ENCODE data around the gene PNLIPRP1. TPM values are rescaled to one million over a fixed set of nuclear protein-coding genes. Genes with fewer than 3 reads are reported as not detected.

The PNLIPRP1 gene
- total RNA-seq, 1 donor from 2014 or later = not detected

DNA sequence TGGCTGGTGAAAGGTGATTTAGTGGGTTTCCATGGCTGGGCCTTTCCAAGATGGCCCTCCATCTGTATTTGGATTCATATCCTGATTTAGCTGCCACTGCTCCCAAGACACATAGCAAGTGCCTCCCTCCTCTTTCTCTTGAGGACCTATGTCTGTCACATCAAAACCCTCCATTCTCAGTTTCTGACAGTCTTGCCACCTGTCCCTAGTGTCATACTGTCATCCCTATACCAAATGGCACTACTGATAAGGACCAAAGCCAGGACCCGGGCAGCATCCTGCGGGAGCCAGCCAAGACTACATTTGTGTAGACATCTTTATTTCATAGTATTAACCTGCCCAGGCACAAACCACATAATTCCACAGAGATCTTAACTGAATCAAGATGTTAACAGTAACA, 64.8 kb downstream of the PNLIPRP1 start:
- Mint-ChIP-seq H3K36me3 (ENCODE audit: low read depth, unreplicated experiment) (no peaks in the 10 kb centered on the region), H3K27ac (ENCODE audit: unreplicated experiment) (no peak overlapping the region), H3K4me3 (ENCODE audit: unreplicated experiment) (no peak overlapping the region), H3K9me3 (ENCODE audit: unreplicated experiment) (no peaks in the 10 kb centered on the region), H3K27me3 (ENCODE audit: unreplicated experiment) (no peaks in the 10 kb centered on the region), H3K4me1 (ENCODE audit: unreplicated experiment) (no peaks in the 10 kb centered on the region)
- DNase-seq (ENCODE audit: low spot score) = no peak
- TF ChIP-seq, protein P1, sequence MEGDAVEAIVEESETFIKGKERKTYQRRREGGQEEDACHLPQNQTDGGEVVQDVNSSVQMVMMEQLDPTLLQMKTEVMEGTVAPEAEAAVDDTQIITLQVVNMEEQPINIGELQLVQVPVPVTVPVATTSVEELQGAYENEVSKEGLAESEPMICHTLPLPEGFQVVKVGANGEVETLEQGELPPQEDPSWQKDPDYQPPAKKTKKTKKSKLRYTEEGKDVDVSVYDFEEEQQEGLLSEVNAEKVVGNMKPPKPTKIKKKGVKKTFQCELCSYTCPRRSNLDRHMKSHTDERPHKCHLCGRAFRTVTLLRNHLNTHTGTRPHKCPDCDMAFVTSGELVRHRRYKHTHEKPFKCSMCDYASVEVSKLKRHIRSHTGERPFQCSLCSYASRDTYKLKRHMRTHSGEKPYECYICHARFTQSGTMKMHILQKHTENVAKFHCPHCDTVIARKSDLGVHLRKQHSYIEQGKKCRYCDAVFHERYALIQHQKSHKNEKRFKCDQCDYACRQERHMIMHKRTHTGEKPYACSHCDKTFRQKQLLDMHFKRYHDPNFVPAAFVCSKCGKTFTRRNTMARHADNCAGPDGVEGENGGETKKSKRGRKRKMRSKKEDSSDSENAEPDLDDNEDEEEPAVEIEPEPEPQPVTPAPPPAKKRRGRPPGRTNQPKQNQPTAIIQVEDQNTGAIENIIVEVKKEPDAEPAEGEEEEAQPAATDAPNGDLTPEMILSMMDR (IDR thresholded peaks at IDR 0.05; ENCODE audit: unreplicated experiment) = no peak

- no peak for DNase-seq (ENCODE audit: low spot score)
- Mint-ChIP-seq H3K4me1 (ENCODE audit: unreplicated experiment) (no peaks in the 10 kb centered on the region), H3K27me3 (ENCODE audit: unreplicated experiment) (no peaks in the 10 kb centered on the region), H3K27ac (ENCODE audit: unreplicated experiment) (no peak overlapping the region), H3K4me3 (ENCODE audit: unreplicated experiment) (no peak overlapping the region), H3K9me3 (ENCODE audit: unreplicated experiment) (no peaks in the 10 kb centered on the region), H3K36me3 (ENCODE audit: low read depth, unreplicated experiment) (no peaks in the 10 kb centered on the region)
- TF ChIP-seq, protein P1 (IDR thresholded peaks at IDR 0.05; ENCODE audit: unreplicated experiment) = no peak
Measured at GRCh38 chr10:116656044-116656443, 65.3 kb downstream of the PNLIPRP1 start.

GRCh38 chr10:116657863-116658551, 67.2 kb downstream of the PNLIPRP1 start:
- Mint-ChIP-seq H3K27ac (ENCODE audit: unreplicated experiment) (no peak overlapping the region), H3K4me1 (ENCODE audit: unreplicated experiment) (peaks cover 3% of the 10 kb centered on the region), H3K27me3 (ENCODE audit: unreplicated experiment) (no peaks in the 10 kb centered on the region), H3K9me3 (ENCODE audit: unreplicated experiment) (no peaks in the 10 kb centered on the region), H3K36me3 (ENCODE audit: low read depth, unreplicated experiment) (no peaks in the 10 kb centered on the region), H3K4me3 (ENCODE audit: unreplicated experiment) (no peak overlapping the region)
- TF ChIP-seq, protein P1 (IDR thresholded peaks at IDR 0.05; ENCODE audit: unreplicated experiment) = no peak
- DNase-seq (ENCODE audit: low spot score) = no peak

Other genes with a start within 250 kb of the PNLIPRP1 start
- not detected for gene PNLIPRP3, start 163.1 kb upstream of the PNLIPRP1 start, total RNA-seq (ENCODE audit: unreplicated experiment)
- gene PNLIP, start 45.0 kb upstream of the PNLIPRP1 start, total RNA-seq (ENCODE audit: unreplicated experiment) = not detected
- gene PNLIPRP2, start 30.0 kb downstream of the PNLIPRP1 start, total RNA-seq (ENCODE audit: unreplicated experiment) = not detected
- gene HSPA12A, start 151.6 kb downstream of the PNLIPRP1 start, total RNA-seq (ENCODE audit: unreplicated experiment) = 2.8 TPM

Data from endothelial cell (in vitro differentiated cells).